ENCODE measurements around the gene PRKAG2.

PRKAG2 gene

DNA sequence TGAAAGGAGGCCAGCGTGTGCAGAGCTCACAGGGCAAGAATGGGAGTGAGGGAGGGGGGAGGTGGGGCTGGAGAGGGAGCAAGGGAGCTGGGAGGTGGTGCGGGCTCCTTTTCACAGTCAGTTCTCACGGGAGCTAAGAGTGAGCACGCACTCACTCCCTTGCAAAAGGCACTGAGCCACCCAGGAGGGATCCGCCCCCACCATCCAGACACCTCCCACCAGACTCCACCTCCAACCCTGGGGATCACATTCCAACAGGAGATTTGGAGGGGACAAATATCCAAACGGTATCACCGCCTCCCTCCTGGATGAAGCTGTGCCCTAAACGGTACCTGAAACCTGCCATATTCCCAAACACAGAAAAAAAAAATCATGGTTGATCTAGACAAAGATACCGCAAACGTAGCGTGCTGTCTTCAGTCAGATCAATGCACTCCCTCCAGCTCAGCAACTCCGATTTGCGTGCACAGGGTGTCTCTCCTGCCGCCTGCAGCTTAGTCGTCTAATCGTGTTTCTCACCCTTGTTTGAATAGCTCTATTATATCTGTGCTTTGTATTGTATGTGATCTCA, 20.3 kb upstream of the PRKAG2 start:
- ChIA-PET POLR2A (no interaction called here), CTCF (no interaction called here)
- DNase-seq (ENCODE audit: extremely low spot score), result no peak
- no peak for TF ChIP-seq CTCF (IDR thresholded peaks at IDR 0.05; ENCODE audit: control extremely low read depth, extremely low read depth, low read depth, missing control alignments)

- TF ChIP-seq CTCF (IDR thresholded peaks at IDR 0.05; ENCODE audit: control extremely low read depth, extremely low read depth, low read depth, missing control alignments), result no peak
- ChIA-PET POLR2A (no interaction called here), CTCF (no interaction called here)
- no peak for DNase-seq (ENCODE audit: extremely low spot score)
Observed at GRCh38 chr7:151896486-151896885, 19.6 kb upstream of the PRKAG2 start.

DNA sequence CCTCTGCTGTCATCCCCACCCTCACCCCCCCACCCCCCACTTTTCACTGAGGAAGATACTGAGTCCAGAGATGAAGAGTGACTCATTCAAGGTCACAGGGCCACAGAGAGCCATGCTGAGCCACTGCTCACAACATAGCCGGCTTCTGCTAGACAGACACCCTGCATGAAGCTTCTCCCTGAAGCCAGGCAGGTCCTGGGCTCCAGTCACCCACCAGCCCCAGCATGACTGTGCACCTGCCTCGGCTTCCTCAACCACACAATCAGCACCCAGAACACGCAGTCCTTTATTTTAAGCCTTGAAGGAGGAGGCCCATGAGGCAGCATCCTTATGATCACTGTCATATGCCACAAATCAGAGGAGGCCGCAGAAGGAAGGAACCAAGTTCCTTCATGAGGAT, 19.2 kb upstream of the PRKAG2 start:
- no peak for DNase-seq (ENCODE audit: extremely low spot score)
- TF ChIP-seq CTCF (IDR thresholded peaks at IDR 0.05; ENCODE audit: control extremely low read depth, extremely low read depth, low read depth, missing control alignments), result no peak
- POLR2A ChIA-PET, result no interaction called here
- CTCF ChIA-PET, result interaction anchor here (1.3 kb wide), 1 partner anchor 12 kb away, joined by 3 read pairs; no protein-coding TSS in a partner anchor

DNA sequence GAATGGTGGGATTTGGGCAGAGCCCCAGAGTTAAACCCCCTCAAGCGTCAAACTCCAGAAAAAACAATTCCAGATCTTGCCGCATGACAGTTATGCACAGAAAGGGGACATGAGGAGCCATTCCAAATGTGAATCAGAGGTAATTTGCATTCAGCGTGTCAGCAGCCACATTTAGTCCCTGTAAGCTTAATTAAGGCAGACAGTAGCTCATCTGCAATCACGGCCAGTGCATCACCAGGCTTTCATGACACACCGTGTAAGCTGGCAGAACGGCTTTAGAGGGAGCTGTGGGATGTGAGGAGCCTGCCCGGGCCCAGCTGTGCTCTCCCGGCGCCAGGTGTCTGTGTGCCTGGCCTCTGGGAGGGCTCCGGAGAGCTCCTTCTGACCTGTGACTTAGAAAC, 18.7 kb upstream of the PRKAG2 start:
- TF ChIP-seq CTCF (IDR thresholded peaks at IDR 0.05; ENCODE audit: control extremely low read depth, extremely low read depth, low read depth, missing control alignments), result no peak
- CTCF ChIA-PET, result interaction anchor here (1.3 kb wide), 1 partner anchor 11 kb away, joined by 3 read pairs; no protein-coding TSS in a partner anchor
- POLR2A ChIA-PET, result no interaction called here
- DNase-seq (ENCODE audit: extremely low spot score), result no peak

GRCh38 chr7:151895008-151895630, 18.2 kb upstream of the PRKAG2 start:
- DNase-seq (ENCODE audit: extremely low spot score), result no peak
- TF ChIP-seq CTCF (IDR thresholded peaks at IDR 0.05; ENCODE audit: control extremely low read depth, extremely low read depth, low read depth, missing control alignments), result no peak
- CTCF ChIA-PET, result interaction anchor here (1.3 kb wide), 1 partner anchor 11 kb away, joined by 3 read pairs; no protein-coding TSS in a partner anchor
- POLR2A ChIA-PET, result no interaction called here

DNA sequence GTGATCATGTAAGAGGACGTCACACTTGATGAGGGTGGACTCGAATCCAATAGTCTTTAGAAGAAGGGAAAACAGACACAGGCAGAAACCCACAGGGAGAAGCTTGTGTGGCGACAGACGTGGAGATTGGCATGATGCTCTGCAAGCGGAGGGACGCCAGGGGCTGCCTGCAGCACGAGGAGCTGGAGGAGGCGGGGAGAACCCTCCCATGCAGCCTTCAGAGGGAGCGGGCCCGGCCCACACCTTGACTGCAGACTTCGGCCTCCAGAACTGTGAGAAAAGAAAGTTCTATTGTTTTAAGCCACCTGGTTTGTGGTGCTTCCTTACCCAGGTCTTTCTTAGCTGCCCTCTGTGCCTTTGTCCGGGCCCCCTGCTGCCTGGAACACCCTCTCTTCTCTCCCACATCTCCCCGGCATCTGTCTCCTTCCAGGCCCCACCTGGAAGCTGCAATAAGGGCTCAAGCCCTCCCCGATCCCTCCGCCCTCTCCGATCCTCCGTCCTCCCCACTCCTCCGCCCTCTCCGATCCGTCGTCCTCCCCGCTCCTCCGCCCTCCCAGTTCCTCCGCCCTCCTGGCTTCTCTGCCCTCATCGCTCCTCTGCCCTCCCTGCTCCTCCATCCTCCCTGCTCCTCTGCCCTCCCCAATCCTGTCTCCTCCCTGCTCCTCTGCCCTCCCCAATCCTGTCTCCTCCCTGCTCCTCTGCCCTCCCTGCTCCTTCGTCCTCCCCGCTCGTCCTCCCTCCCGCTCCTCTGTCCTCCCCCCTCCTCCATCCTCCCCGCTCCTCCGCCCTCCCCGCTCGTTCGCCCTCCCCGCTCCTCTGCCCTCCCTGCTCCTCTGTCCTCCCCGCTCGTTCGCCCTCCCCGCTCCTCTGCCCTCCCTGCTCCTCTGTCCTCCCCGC, 17.4 kb upstream of the PRKAG2 start:
- DNase-seq (ENCODE audit: extremely low spot score), result no peak
- POLR2A ChIA-PET, result no interaction called here
- CTCF ChIA-PET, result no interaction called here
- TF ChIP-seq CTCF (IDR thresholded peaks at IDR 0.05; ENCODE audit: control extremely low read depth, extremely low read depth, low read depth, missing control alignments), result no peak
